Neuronal stem cell (in vitro differentiated cells): ENCODE data around the gene ITPRID2.
A peak's percentile ranks its signal among the peaks of the same experiment; 100 is the strongest.

Experiments
- DNase-seq: peaks from one replicate; pipeline ENCODE4 v3.0.0-alpha.2; 2013; ENCODE audit warnings: low spot score
- H2AFZ ChIP-seq: one replicate; pipeline ENCODE4 v1.6.1; 2013; ENCODE audit warnings: mild to moderate bottlenecking, low read length, inconsistent platforms
- H2AK5ac ChIP-seq: 2 replicates; pipeline ENCODE4 v1.6.1; 2013; ENCODE audit warnings: low read depth, mild to moderate bottlenecking, inconsistent platforms, low read length, moderate library complexity, mixed read lengths
- H2BK120ac ChIP-seq: 2 replicates; pipeline ENCODE4 v1.6.1; 2013; ENCODE audit warnings: low read depth, mild to moderate bottlenecking, inconsistent platforms, low read length, moderate library complexity, mixed read lengths
- H2BK12ac ChIP-seq: one replicate; pipeline ENCODE4 v1.6.1; 2013; ENCODE audit warnings: low read length, inconsistent platforms
- H2BK15ac ChIP-seq: 2 replicates; pipeline ENCODE4 v1.6.1; 2013; ENCODE audit warnings: mild to moderate bottlenecking, low read length, inconsistent platforms, mixed read lengths
- H2BK5ac ChIP-seq: one replicate; pipeline ENCODE4 v1.6.1; 2013; ENCODE audit warnings: inconsistent platforms, mild to moderate bottlenecking, low read length, moderate library complexity
- H3K14ac ChIP-seq: one replicate; pipeline ENCODE4 v1.6.1; 2013; ENCODE audit warnings: low read length, inconsistent platforms
- H3K18ac ChIP-seq: 2 replicates; pipeline ENCODE4 v1.6.1; 2013; ENCODE audit warnings: low read length, inconsistent platforms
- H3K23ac ChIP-seq: 2 replicates; pipeline ENCODE4 v1.6.1; 2013; ENCODE audit warnings: low read depth, mild to moderate bottlenecking, mixed read lengths, low read length, inconsistent platforms; ENCODE audit not compliant: poor library complexity
- H3K27ac ChIP-seq: replicated peaks from 3 replicates; pipeline ENCODE4 v1.5.1; 2013; ENCODE audit warnings: low read length, inconsistent platforms
- H3K27me3 ChIP-seq, 3 experiments: 2 replicates each; pipeline ENCODE4 v1.6.1; 2013; ENCODE audit warnings: low read length in 3 of 3, mild to moderate bottlenecking in 2 of 3, inconsistent platforms in 1 of 3, low read depth in 1 of 3, mixed read lengths in 1 of 3, moderate library complexity in 1 of 3; ENCODE audit not compliant: control insufficient read depth in 3 of 3, insufficient read depth in 3 of 3
- H3K36me3 ChIP-seq, 2 donors: replicated peaks in 1 of 2; 2 replicates each; pipeline ENCODE4 v1.6.1; 2013; ENCODE audit warnings: low read length in 2 of 2; ENCODE audit not compliant: control insufficient read depth in 2 of 2, insufficient read depth in 2 of 2
- H3K4ac ChIP-seq: 2 replicates; pipeline ENCODE4 v1.6.1; 2013; ENCODE audit warnings: inconsistent platforms, mild to moderate bottlenecking, low read length, moderate library complexity
- H3K4me1 ChIP-seq, 2 donors: 1 replicate in 1 of 2; 2 replicates in 1 of 2; pipeline ENCODE4 v1.6.1; 2013; ENCODE audit warnings: low read length in 2 of 2, low read depth in 1 of 2; ENCODE audit not compliant: control insufficient read depth in 2 of 2, insufficient read depth in 1 of 2
- H3K4me2 ChIP-seq: one replicate; pipeline ENCODE4 v1.6.1; 2013; ENCODE audit warnings: mild to moderate bottlenecking, low read length, inconsistent platforms; ENCODE audit not compliant: insufficient read depth, poor library complexity, severe bottlenecking
- H3K4me3 ChIP-seq, 2 donors: 2 replicates each; pipeline ENCODE4 v1.5.1; 2013; ENCODE audit warnings: low read length in 2 of 2, mild to moderate bottlenecking in 2 of 2, inconsistent platforms in 1 of 2, moderate library complexity in 1 of 2
- H3K79me1 ChIP-seq: one replicate; pipeline ENCODE4 v1.6.1; 2013; ENCODE audit warnings: low read depth, mild to moderate bottlenecking, inconsistent platforms, low read length, moderate library complexity
- H3K9ac ChIP-seq: one replicate; pipeline ENCODE4 v1.6.1; 2013; ENCODE audit warnings: mild to moderate bottlenecking, low read depth, low read length, inconsistent platforms; ENCODE audit not compliant: poor library complexity
- H3K9me3 ChIP-seq, 2 donors: replicated peaks in 1 of 2; 2 replicates each; pipeline versions ENCODE3 to v1.6.1; 2013; ENCODE audit warnings: low read length in 2 of 2, mild to moderate bottlenecking in 2 of 2, inconsistent platforms in 1 of 2, low read depth in 1 of 2, mixed read lengths in 1 of 2, moderate library complexity in 1 of 2; ENCODE audit not compliant: control insufficient read depth in 2 of 2, insufficient read depth in 1 of 2
- H4K8ac ChIP-seq: one replicate; pipeline ENCODE4 v1.6.1; 2013; ENCODE audit warnings: low read depth, mild to moderate bottlenecking, inconsistent platforms, low read length, moderate library complexity
- H4K91ac ChIP-seq: one replicate; pipeline ENCODE4 v1.6.1; 2013; ENCODE audit warnings: low read length, low read depth, mild to moderate bottlenecking, inconsistent platforms; ENCODE audit not compliant: poor library complexity
- WGBS, 2 donors: extraction: QIAGEN DNeasy Blood & Tissue Kit; methylation state at CpG; one replicate each; pipeline ENCODE4 v1.1.7; 2013; ENCODE audit warnings: missing lambda C conversion rate in 2 of 2, mixed read lengths in 1 of 2; ENCODE audit not compliant: insufficient read length in 2 of 2, insufficient replicate concordance in 1 of 2; ENCODE audit errors: extremely low coverage in 2 of 2; 5-methylcytosine and 5-hydroxymethylcytosine counted together

Gene ITPRID2

DNA sequence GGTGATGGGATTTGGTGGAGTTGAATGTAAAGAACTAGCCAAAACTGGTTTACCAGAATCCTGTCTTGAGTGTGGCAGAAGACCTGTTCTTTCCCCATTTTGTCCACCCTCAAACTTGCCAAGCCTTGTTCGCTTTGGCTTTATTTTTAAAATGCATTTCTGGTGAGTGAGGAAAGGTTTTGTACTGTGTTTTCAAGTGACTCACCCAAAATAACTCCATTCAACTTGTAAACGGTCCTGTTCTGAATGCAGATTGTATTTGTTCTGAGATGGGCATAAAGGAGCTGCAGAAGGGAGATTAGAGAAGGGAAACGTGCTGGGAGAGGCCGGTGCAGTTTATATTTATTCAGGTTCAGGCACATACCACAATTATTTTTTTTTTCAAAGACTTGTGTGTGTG is 5.3 kb upstream of the ITPRID2 start:
- Histone ChIP-seq H3K27ac (no peak overlapping the region), H3K14ac (no peak overlapping the region), H3K9me3 (no peaks in the 10 kb centered on the region), H4K8ac (no peak overlapping the region), H2AK5ac (no peak overlapping the region), H2BK5ac (no peak overlapping the region), H3K4me3 (no peak overlapping the region), H3K23ac (no peak overlapping the region), H3K27me3 (no peaks in the 10 kb centered on the region), H3K36me3 (no peaks in the 10 kb centered on the region), H3K79me1 (no peaks in the 10 kb centered on the region), H4K91ac (no peak overlapping the region), H2AFZ (peak overlapping the region; percentile 70), H2BK120ac (no peak overlapping the region), H3K9ac (no peak overlapping the region), H2BK15ac (no peak overlapping the region), H3K4me2 (no peak overlapping the region), H3K4me1 (peaks cover 2 to 16% of the 10 kb centered on the region in 2 donors), H3K18ac (no peak overlapping the region), H2BK12ac (no peak overlapping the region), H3K4ac (no peak overlapping the region)
- no peak for DNase-seq
- no CpG with 5 or more reads among the region's 4 CpGs for WGBS, 2 donors

DNA sequence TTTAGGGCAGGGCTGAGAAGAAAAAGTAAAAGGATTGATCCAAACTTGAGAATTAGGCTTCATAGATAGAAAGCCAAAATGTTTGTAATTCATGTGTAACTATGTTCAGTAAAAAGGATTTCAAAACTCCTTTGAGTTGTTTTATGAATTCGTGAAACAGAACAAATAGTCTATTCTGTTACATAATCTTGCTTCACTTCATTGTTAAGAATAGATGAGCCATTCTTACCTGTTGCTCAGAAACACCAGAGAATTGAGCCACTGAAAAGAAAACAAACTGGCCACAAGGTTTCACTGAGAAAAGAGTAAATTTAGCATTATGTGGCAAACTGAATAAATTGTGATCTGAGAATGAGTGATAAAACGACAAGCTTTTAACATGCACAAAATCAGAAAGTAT is 4.5 kb upstream of the ITPRID2 start:
- WGBS, 2 donors: no CpG with 5 or more reads among the region's 2 CpGs
- no peak overlapping the region for H3K18ac ChIP-seq
- H3K27me3 ChIP-seq: no peaks in the 10 kb centered on the region
- no peak overlapping the region for H2BK15ac ChIP-seq
- H3K27ac ChIP-seq: no peak overlapping the region
- no peak overlapping the region for H2AK5ac ChIP-seq
- no peak overlapping the region for H4K8ac ChIP-seq
- no peak overlapping the region for H3K14ac ChIP-seq
- H2BK12ac ChIP-seq: no peak overlapping the region
- H3K4me2 ChIP-seq: no peak overlapping the region
- peak overlapping the region; percentile 23 for H2AFZ ChIP-seq
- no peak overlapping the region for H2BK120ac ChIP-seq
- H3K9me3 ChIP-seq: no peaks in the 10 kb centered on the region
- no peak overlapping the region for H2BK5ac ChIP-seq
- H3K9ac ChIP-seq: no peak overlapping the region
- no peak overlapping the region for H3K23ac ChIP-seq
- H4K91ac ChIP-seq: no peak overlapping the region
- H3K4me1 ChIP-seq: peaks cover 2 to 16% of the 10 kb centered on the region in 2 donors
- no peak overlapping the region for H3K4me3 ChIP-seq
- no peak overlapping the region for H3K4ac ChIP-seq
- peaks cover 2% of the 10 kb centered on the region for H3K79me1 ChIP-seq
- DNase-seq: no peak
- no peaks in the 10 kb centered on the region for H3K36me3 ChIP-seq

- Histone ChIP-seq H2BK120ac (no peak overlapping the region), H3K9ac (no peak overlapping the region), H3K36me3 (peaks cover 0 to 18% of the 10 kb centered on the region in 2 donors), H3K18ac (no peak overlapping the region), H2AK5ac (no peak overlapping the region), H3K79me1 (peaks cover 4% of the 10 kb centered on the region), H3K4me3 (no peak overlapping the region), H3K9me3 (no peaks in the 10 kb centered on the region), H4K8ac (no peak overlapping the region), H2AFZ (no peak overlapping the region), H3K27me3 (no peaks in the 10 kb centered on the region), H3K14ac (no peak overlapping the region), H3K4ac (no peak overlapping the region), H2BK15ac (no peak overlapping the region), H3K4me1 (peaks cover 4 to 21% of the 10 kb centered on the region in 2 donors), H3K4me2 (no peak overlapping the region), H3K27ac (no peak overlapping the region), H2BK12ac (no peak overlapping the region), H3K23ac (no peak overlapping the region), H4K91ac (no peak overlapping the region), H2BK5ac (no peak overlapping the region)
- no peak for DNase-seq
These were observed 1.8 kb upstream of the ITPRID2 start for GRCh38 chr2:181889776-181890175.

DNA sequence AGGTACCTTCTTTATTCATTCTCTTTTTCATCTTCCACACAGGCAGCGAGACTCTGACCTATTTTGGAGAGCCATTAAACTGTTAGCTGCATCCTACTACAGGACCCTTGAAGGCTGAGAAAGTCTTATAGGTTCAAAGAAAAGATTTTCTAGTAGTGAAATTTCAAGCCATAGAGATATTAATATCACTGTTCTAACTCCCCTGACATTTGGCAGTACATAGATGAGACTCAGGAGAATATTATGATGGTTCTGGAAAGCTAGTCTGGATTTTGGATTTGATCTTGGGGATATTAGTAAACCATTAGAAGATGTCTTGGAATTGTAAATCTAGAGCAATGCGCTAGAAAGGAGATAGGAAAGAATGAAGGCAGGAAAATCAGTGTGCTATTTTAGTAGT is 1.3 kb upstream of the ITPRID2 start:
- Histone ChIP-seq H3K9ac (no peak overlapping the region), H3K79me1 (peaks cover 4% of the 10 kb centered on the region), H2BK120ac (no peak overlapping the region), H3K23ac (no peak overlapping the region), H2BK12ac (no peak overlapping the region), H3K4me3 (no peak overlapping the region), H3K9me3 (no peaks in the 10 kb centered on the region), H4K8ac (no peak overlapping the region), H3K4ac (no peak overlapping the region), H2BK15ac (no peak overlapping the region), H2AK5ac (no peak overlapping the region), H4K91ac (no peak overlapping the region), H3K14ac (no peak overlapping the region), H2BK5ac (no peak overlapping the region), H3K27me3 (no peaks in the 10 kb centered on the region), H3K27ac (no peak overlapping the region), H2AFZ (no peak overlapping the region), H3K4me1 (peaks cover 4 to 21% of the 10 kb centered on the region in 2 donors), H3K36me3 (peaks cover 0 to 22% of the 10 kb centered on the region in 2 donors), H3K4me2 (no peak overlapping the region), H3K18ac (no peak overlapping the region)
- WGBS, 2 donors: no CpG with 5 or more reads among the region's 2 CpGs
- no peak for DNase-seq
